AG04450 (cell line): ENCODE results near the gene EEPD1. TPM values are rescaled to one million over a fixed set of nuclear protein-coding genes. Genes with fewer than 3 reads are reported as not detected.

Source experiments
- CTCF ChIA-PET: fragments of 300-600, 350-600 bp; formaldehyde crosslinking; extraction: SDS; loops from one replicate; lab custom pipeline; 2022; ENCODE audit warnings: antibody characterized with exemption, inconsistent platforms; lab: Charles Lee
- POLR2A ChIA-PET: fragments of 350-600 bp; formaldehyde crosslinking; extraction: SDS; loops from one replicate; lab custom pipeline; 2021; ENCODE audit warnings: antibody characterized with exemption, inconsistent platforms; lab: Yijun Ruan, JAX
- DNase-seq: peaks from one replicate; pipeline ENCODE4 v3.0.0-alpha.2; 2011; ENCODE audit warnings: low read depth, low spot score
- H3K27ac ChIP-seq: one replicate; pipeline ENCODE4 v1.5.1; 2012; ENCODE audit warnings: low read depth, low read length, control low read depth
- H3K27me3 ChIP-seq: one replicate; pipeline ENCODE4 v1.6.0; 2012; ENCODE audit warnings: low read length; ENCODE audit not compliant: control insufficient read depth, insufficient read depth
- H3K4me3 ChIP-seq: 2 replicates; pipeline ENCODE4 v1.5.1; 2011; ENCODE audit warnings: mild to moderate bottlenecking, low read depth, low read length, control low read depth
- H3K9me3 ChIP-seq: 2 replicates; pipeline ENCODE4 v1.5.1; 2012; ENCODE audit warnings: low read length; ENCODE audit not compliant: control insufficient read depth, insufficient read depth
- CTCF ChIP-seq: IDR thresholded peaks from 2 replicates; pipeline ENCODE4 v1.5.1; 2011; ENCODE audit warnings: low read depth, low read length, control low read depth, inconsistent platforms
- polyA plus RNA-seq: library from polyadenylated mRNA; depleted of rRNA; stranded (reverse); fragments of >200 nt; gene quantifications from 2 replicates; pipeline ENCODE4 v1.2.3, GENCODE V29; 2011

The EEPD1 gene
- polyA plus RNA-seq, 1 experiment, result 21.1 TPM

GRCh38 chr7:36277249-36277542 lies 124.1 kb downstream of the EEPD1 start:
- Histone ChIP-seq H3K4me3 (no peak overlapping the region), H3K27me3 (no peaks in the 10 kb centered on the region), H3K9me3 (no peaks in the 10 kb centered on the region), H3K27ac (no peak overlapping the region)
- CTCF ChIA-PET, result interaction anchor here (0.9 kb wide), 1 partner anchor 15 kb away, joined by 3 read pairs; no protein-coding TSS in a partner anchor
- TF ChIP-seq CTCF, result no peak
- POLR2A ChIA-PET, result no interaction called here
- DNase-seq, result no peak

- POLR2A ChIA-PET, result no interaction called here
- H3K27ac ChIP-seq, result peak overlapping the region; percentile 75
- H3K4me3 ChIP-seq, result peak overlapping the region; percentile 34
- DNase-seq, result no peak
- H3K27me3 ChIP-seq, result no peaks in the 10 kb centered on the region
- CTCF ChIA-PET, result no interaction called here
- no peak for TF ChIP-seq CTCF
- no peaks in the 10 kb centered on the region for H3K9me3 ChIP-seq
Measured at GRCh38 chr7:36278069-36278619, 125.1 kb downstream of the EEPD1 start.

- Histone ChIP-seq H3K27me3 (no peaks in the 10 kb centered on the region), H3K27ac (peak overlapping the region; percentile 87), H3K4me3 (peak overlapping the region; percentile 34), H3K9me3 (no peaks in the 10 kb centered on the region)
- ChIA-PET POLR2A (no interaction called here), CTCF (interaction anchor here (1.0 kb wide), 1 partner anchor 13 kb away, joined by 4 read pairs; no protein-coding TSS in a partner anchor)
- DNase-seq, result peak; percentile 70
- no peak for TF ChIP-seq CTCF
Measured at GRCh38 chr7:36278620-36279172, 125.6 kb downstream of the EEPD1 start.

GRCh38 chr7:36279200-36279925 lies 126.3 kb downstream of the EEPD1 start:
- CTCF ChIA-PET, result interaction anchor here (1.0 to 2.3 kb wide), 2 partner anchors 12 to 294 kb away, joined by 4 to 6 read pairs; no protein-coding TSS in a partner anchor
- no peak overlapping the region for H3K4me3 ChIP-seq
- no peak for TF ChIP-seq CTCF
- DNase-seq, result no peak
- H3K27me3 ChIP-seq, result no peaks in the 10 kb centered on the region
- POLR2A ChIA-PET, result no interaction called here
- H3K27ac ChIP-seq, result peak overlapping the region; percentile 87
- no peaks in the 10 kb centered on the region for H3K9me3 ChIP-seq

GRCh38 chr7:36279926-36280315 lies 126.9 kb downstream of the EEPD1 start:
- H3K27me3 ChIP-seq, result no peaks in the 10 kb centered on the region
- peak overlapping the region; percentile 87 for H3K27ac ChIP-seq
- H3K9me3 ChIP-seq, result no peaks in the 10 kb centered on the region
- no peak overlapping the region for H3K4me3 ChIP-seq
- ChIA-PET POLR2A (interaction anchor here (1.1 kb wide), 1 partner anchor 9 kb away, joined by 3 read pairs; no protein-coding TSS in a partner anchor), CTCF (interaction anchor here (1.0 to 2.3 kb wide), 2 partner anchors 11 to 295 kb away, joined by 4 to 6 read pairs; no protein-coding TSS in a partner anchor)
- TF ChIP-seq CTCF, result no peak
- no peak for DNase-seq
